T-helper 2 cell treated with Interferon-gamma antibody and Interleukin-4, amounts not matched to agents 100 ng/mL and 5 ng/mL, for 36 hours (primary cell): ENCODE data around the gene SLC2A1. TPM values are rescaled to one million over a fixed set of nuclear protein-coding genes. Genes with fewer than 3 reads are reported as not detected.

Experiments
- intact Hi-C: fragments of 100-400 bp; cut with micrococcal nuclease; formaldehyde crosslinking; loops from one replicate; pipeline ENCODE4 v1.15.1; 2023
- total RNA-seq: library from RNA; stranded (reverse); gene quantifications from 2 replicates; pipeline ENCODE4 v1.2.3, GENCODE V29; 2022

SLC2A1 gene
- total RNA-seq, 1 donor from 2014 or later: 104 TPM

DNA sequence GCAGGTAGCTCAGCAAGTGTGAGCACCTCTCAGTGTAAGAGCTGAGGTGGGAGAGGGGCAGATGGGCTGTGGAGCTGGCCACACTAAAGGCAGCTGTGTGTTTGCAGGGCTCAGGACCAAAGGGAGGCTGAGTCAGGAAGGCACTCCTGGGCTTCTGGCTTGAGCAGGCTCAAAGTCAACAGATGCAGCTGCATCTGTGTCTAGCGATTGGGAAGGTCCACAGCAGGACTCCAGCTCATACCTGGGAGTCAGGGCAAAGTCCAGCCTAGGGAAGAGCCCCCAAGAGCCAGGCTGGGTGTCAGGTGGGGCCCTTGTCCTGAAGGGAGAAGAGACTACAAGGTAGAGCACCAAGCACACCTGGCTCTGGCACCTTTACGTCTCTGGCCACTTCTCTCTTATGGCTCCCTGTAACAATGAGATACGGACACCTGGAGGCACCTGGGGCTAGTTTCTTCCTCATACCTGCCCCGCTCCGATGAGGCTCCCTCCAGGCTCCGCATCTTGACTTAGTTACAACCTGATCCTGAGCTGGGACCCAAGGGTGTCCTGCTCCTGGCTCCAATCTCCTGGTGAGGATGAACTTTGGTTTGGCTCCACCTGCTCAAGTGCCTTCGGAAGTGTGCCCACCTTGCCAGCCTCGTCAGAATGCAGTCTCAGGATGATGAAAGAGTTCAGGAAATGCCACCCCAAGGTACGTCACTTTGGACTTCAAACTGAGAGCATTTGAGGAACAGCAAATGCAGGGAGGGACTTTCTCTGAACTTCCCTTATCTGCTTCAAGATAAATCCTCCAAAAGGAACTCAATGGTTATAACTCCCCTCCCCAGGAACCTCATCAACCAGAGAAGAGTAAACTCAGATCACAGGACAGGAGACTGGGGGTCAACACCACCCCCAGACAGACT is 21.5 kb upstream of the SLC2A1 start:
- intact Hi-C loops: no loop called here

DNA sequence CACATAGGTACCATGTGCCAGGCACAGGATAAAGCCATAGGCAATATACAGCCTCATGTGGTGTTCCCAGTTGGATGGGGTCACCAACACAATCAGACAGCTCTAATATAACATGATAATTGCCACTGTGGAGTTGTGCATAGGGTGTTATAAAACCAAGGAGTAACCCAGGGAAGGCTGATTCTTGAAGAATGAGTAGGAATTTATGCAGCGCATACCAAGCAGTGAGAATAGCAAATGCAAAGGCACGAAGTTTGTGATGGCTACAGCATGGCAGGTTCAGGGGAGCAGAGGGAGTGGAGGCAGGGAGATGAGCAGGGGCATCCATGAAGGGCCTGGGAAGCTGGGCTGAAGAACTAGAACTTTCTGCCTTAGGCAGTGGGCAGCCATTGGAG is 20.4 kb upstream of the SLC2A1 start:
- intact Hi-C loops: no loop called here

DNA sequence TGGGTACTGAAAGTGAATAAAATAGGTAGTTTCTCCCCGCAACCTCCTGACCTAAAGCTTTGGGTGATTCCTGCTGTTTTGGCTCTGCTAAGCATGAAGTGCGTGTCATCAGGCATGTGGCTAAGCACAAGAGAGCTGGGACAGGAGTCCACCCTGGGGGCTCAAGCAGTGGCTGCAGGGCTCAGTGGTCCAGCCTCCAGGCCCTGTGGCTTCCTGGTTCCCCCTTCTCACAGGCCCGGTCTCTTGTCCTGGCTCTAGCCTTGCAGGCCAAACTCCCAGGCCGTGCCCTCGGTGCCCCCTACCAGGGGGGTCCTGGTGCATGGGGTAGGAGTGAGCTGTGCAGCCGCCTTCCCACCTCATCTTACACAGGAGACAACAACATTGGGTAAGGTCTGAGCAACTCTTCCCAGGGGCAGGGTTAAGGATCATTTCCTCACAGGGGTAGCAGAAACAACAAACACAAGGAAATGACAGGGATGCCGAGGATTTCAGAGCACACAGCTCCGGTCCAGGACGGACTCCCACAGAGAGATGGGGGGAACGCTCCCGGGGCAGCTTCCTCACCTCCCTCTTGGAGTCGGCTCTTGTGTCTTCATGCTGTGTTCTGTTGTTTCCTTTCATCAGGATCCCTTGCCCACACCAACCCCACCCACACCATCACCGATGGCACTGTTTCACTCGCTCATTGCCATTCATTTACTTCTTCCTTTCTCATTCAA is 19.8 kb upstream of the SLC2A1 start:
- intact Hi-C loops: no loop called here

DNA sequence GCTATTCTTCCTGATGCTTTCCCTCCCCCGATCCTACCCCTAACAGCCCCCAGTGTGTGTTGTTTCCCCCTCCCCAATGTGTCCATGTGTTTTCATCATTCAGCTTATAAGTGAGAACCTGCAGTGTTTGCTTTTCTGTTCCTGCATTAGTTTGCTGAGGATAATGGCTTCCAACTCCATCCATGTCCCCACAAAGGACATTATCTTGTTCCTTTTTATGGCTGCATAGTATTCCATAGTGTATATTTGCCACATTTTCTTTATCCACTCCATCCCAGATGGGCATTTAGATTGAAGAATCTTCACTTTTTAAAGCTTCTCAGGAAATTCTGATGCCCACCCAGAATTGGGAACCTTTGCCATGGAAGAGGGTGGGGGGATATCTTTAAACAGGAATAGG is 19.0 kb upstream of the SLC2A1 start:
- intact Hi-C loops: no loop called here

DNA sequence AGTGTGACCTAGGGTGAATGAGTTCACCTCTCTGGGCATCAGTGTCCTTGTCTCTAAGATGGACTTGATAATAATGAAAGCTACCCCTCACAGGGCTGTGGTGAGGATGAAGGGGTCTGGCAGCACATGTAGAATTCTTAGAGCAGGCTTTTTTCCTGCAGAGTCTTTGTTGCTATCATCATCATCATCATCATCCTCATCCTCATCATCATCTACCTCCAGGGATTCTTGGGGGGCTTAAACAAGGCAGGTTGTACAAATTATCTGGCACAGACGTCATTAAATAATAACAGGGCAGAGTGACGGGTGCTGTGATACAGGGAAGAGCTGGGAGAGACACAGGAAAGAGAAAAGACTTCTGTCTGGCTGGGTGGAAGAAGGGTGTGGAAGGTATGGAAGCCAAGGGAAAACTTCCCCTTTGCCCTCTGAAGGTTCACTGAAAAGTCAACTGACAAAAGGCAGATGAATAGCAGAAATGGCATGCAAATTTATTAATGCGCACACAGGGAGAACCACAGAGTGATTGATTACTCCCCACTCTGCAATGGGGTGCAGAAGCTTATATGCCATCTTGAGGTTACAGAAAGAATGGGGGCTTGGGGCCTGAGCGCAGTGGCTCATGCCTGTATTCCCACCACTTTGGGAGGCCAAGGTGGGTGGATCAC is 17.0 kb upstream of the SLC2A1 start:
- intact Hi-C loops: no loop called here

DNA sequence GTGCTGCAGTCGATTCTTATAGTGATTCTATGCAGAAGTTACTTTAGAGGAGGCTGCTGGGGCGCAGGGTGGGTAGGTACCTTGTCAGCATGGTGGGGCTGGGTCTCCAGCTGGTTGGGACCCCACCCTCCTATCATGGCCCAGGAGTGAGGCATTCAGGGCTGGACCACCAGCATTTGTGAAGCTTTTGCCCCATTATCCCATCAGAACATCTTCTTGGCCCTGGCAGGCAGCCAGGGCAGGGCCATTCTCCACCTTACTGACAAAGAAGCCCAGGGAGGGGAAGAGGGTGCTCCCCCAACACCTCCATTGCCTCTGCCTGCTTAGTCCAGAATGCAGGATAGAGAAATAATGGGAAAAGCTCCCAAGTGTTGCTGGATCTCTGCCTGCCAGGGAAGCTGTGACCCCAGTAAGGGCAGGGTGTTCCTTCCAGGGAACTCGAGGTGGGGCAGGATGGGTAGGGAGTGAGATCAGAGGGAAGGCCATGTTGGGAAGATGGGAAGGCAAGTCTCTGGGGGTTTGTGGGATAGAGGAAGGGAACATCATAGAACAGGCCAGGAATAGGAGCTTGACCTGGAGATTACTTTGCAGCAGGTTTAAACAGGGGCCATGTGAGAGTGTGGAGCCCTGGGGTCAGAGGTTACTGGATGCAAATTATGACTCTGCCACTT is 16.2 kb upstream of the SLC2A1 start:
- intact Hi-C loops: no loop called here

DNA sequence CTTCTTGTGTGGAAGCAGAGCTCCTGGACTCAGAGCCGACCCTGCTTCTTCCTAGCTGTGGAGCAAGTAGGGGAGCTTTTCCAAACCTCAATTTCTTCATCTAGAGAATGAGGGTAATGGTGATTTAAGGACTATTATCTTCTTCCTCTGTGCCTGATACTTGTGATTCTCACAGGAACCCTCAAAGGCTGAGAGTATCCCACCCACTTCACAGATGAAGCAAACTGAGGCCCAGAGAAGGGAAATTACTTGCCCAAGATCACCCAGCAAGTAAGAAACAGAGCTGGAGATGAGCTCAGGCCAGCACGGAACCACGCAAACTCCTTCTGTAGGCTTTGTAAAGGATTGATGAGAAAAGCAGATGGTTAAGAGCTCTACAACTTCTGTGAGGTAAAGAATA is 15.1 kb upstream of the SLC2A1 start:
- intact Hi-C loops: no loop called here

DNA sequence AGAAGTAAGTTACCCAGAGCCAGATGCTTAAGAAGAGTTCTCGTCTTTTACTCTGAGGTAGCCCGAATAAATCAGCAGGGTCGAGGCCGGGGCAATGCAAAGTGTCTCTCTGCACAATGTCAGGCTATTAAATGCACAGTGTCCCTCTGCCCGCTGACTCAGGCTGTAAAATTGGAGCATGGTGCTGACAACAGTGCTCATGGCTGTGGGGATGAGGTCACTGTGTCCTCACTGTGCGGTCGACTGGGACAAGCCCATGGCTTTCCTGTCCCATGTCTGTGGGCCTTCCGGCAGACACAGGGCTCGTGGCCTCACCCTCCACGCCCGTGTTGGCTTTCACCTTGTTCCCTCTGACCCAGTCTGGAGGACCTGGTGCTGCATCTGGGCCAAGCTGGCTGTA is 14.6 kb upstream of the SLC2A1 start:
- intact Hi-C loops: no loop called here

DNA sequence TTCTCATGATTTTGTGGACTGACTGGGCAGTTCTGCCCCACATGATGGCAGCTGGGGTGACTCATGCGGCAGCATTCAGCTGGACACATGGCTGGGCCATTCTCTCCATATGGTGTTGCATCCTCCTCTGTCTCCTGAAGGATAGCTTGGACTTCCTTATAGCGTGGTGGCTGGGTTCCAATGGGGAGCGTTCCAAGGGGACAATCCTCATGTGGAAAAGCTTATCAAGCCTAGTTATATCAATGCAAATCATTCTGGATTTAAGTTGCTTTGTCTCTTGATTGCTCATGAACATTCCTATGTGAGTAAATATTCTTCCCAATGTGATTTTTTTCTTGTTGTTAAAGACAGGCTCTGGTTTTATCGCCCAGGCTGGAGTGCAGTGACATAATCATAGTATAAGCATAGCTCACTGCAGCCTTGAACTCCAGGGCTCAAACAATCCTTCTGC is 13.2 kb upstream of the SLC2A1 start:
- intact Hi-C loops: no loop called here

DNA sequence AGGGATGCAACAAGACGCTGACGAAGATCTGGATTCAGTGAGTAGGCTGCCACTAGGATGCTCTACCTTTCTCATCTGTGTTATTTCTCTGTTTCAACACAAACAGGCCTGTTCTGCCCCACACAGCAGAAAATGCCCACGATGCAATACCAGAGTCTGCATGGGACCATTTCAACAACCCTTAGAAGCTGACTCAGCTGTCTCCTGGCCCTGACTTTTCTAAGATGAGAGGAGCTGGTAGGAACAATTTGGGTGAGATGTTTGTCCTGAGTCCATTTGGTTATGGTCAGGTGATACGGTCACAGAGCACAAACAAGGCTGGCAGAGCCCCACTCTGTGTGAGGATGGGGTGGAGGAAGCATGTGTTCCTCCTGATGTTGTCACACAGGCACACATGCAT is 11.5 kb upstream of the SLC2A1 start:
- intact Hi-C loops: no loop called here

DNA sequence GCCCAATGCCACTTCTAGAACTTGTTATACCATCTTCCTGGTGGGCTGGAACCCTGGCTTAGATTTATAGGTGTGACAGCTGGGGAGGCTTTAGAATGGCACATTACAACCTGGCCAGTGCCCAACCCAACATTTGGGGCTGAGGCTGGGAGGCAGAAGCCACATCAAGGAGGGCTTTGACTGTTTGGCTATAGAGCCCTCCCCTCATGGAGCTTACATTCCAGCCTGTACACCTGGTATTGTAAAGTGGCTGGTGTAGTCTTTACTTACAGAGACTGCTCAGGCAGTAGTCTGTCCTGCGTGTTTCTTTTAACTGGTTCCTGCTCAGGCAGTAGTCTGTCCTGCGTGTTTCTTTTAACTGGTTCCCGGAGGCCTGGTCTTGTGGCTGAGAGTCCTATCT is 10.0 kb upstream of the SLC2A1 start:
- intact Hi-C loops: no loop called here

DNA sequence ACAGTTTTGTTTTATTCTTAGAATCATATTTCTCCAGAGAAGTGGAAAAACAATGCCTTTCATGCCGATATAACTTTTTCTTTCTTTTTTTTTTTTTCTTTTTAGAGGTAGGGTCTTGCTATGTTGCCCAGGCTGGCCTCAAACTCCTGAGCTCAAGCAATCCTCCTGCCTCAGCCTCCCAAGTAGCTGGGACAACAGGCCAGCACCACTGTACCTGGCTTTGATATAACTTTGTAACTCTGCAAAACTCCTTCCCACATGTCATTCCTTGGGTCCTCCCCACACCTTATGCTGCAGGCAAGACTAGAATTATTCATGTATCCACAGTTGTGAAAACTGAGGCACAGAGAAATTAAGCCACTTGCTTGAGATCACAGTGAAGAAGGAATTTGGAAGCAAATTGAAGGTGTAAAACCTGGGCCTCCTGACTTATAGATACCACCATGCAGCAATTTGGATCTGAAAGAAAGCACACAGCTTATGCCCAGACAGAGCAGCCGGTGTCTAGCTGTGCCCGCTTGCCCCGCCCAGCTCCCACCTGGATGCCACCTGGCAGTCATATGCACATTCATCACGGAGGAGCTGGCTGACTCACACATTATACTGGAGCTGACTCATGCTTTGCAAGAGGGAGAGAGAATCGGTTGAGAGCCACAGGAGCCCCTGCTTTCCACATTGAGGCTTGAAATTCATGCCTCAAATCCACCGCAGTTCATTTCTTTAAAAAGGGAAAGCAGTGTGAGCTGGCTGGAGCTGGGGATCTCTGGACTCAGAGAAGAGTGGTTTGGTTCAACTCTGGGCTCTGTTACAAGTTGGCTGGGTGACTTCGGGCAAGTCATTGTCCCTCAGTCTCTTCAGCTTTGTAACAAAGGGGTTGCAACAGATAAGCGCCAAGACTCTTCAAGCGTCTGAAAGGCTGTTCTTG is 8.3 kb upstream of the SLC2A1 start:
- intact Hi-C loops: no loop called here

DNA sequence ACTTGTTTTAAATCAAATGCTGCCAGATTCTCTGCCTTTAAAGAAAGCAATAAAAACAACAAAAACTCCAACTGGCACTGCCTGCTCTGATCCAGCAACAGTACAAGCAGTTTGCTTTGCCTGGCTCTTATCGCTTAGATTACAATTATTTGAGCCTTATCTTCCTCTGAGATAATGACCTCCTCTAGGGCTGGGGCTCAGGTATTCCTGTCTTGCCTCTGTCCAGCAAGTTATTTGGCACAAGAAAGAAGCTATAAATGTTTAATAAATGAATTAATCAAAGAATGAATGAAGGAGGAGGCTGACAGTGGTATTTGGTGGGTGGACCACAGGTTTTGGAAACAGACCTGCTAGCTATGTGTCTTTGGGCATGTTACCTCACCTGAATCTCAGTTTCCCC is 6.7 kb upstream of the SLC2A1 start:
- intact Hi-C loops: no loop called here

DNA sequence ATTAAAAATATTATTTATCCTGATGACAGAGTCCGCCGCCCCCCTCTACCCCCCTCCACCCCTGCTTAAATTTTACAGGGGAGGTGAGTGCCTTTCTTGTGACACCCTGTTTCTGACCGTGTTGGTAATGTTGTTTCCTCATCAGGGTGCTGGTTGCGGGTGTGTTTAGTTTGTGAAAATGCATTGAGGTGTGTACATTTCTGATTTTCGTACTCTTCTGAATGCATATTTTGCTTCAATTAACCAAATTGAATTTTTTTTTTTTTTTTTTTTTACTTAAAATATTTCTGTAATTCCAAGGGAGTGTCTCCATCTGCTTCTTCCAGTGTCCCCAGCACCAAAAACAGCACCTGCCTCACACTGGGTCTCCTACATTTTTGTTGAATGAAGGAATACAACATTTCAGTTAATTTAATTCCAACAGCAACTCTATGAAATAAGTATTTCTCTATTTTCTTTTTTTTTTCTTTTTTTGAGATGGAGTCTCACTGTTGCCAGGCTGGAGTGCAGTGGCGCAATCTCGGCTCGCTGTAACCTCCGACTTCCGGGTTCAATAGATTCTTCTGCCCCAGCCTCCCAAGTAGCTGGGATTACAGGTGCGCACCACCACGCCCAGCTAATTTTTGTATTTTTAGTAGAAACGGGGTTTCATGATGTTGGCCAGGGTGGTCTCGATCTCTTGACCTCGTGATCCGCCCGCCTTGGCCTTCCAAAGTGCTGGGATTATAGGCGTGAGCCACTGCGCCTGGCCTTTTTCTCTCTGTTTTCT is 5.6 kb upstream of the SLC2A1 start:
- intact Hi-C loops: no loop called here

DNA sequence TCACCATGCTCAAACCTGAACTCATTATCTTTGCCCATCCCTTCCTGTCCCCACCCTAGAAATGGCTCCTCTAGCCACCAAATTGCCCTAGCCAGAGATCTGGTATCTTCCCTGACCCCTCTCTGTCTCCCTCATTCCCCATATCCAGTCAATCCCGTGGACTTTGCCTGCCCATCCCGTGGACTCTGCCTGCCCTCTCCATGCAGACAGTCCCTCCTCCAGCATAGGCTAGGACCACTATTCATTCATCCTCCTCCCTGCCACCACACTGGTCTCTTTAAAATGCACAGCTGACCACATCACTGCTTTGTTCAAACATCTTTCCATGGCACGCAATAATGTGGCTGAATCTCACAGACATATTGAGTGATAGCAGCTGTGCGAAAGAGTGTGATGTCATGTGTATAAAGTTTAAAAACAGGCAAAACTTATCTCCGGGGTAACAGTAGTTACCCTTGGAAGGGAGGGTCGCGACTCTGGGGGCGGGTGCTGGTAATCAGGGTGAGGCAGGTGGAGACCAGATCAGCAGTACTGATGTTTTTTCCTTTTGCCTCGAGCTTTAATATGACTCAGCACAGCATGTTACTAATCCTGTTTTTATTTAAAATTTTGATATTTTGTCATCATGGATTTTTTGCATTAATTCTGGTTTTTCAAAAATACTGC is 4.8 kb upstream of the SLC2A1 start:
- intact Hi-C loops: no loop called here

DNA sequence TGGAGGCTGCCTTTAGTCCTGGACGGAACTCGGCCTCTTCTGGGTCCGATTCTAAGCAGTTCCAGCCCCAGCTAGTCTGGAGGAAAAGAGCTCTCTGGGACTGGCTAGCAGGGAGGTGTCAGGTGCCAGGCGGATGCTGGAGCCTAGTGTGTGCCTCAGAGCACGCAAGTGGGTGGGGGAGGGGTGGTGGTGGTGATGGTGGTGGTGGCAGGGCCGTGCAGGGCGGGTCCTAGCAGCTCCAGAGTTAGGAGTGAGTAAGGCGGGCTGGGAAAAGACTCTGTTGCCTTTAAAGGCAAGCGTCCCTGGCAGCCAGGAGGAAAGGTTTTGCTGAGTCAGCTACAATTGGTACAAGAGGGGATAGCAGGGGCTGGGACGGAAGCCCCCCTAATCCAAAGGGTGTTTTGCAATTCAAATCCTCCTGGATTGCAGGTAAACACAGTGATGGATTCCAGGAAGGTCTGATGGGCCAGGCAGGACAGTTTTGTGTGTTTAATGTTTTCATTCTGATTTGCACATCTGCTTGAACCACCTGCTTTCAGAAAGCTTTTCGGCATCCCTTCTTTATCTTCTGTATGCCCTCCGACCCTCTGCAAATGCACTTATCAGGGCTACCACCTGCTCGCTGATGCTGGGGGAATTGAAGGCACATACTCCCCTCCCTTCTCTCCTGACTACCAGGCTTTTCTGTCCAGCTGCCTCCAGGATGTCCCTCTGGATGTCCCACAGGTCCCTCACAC is 4.1 kb upstream of the SLC2A1 start:
- intact Hi-C loops: no loop called here

DNA sequence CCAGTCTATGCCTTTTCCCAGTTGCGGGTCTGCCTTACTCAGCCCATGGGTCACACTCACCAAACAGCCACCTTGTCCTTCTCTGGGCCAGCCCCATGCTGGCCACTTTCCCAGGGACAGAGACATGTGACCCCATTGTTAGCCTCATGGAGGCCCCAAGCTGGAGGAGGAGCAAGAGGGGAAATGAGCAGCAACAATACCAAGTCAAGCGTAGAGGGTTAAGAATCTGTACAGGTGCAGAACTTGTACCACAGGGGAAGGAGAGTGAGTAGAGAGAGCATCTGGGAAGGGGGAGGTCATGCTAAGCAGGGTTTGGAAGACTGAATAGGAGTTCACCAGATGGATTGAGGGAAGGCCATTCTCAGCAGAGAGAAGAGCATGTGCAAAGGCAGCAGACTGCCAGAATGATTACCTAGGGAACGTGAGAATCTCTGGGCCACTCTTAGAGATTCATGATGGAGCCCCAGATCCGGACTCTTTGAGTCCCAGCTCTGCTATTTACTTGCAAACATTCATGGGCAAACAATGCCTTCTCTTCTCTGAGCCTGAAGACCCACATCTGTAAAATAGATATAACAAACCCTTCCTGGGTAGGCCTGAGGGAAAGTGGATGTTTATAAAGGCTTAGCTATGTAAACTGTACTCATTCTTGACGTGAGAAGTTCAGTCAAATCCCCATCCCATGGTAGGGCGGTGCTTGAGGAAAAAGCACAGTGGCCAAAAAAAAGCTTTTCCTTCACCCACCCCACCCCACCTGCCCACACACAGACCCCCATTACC is 2.8 kb upstream of the SLC2A1 start:
- intact Hi-C loops: no loop called here
